NB4 (cell line): ENCODE results near the gene EPHA10.

Experiments
- DNase-seq: peaks from one replicate; pipeline ENCODE4 v3.0.0; 2010; ENCODE audit warnings: low read depth
- H3K4me3 ChIP-seq: one replicate; pipeline ENCODE4 v1.5.1; 2011; ENCODE audit warnings: mild to moderate bottlenecking, low read depth, low read length, moderate library complexity
- MYC ChIP-seq: IDR thresholded peaks from 2 replicates; pipeline ENCODE4 v1.6.1; 2011; ENCODE audit warnings: low read depth, low read length
- POLR2A ChIP-seq: IDR thresholded peaks from 2 replicates; pipeline ENCODE4 v1.6.1; 2011; ENCODE audit warnings: mild to moderate bottlenecking; ENCODE audit not compliant: insufficient read length; ENCODE audit errors: extremely low read depth
- TF ChIP-seq, protein P1 (sequence below): IDR thresholded peaks from 2 replicates; pipeline ENCODE4 v1.6.1; 2011; ENCODE audit warnings: low read depth, low read length
- TF ChIP-seq, protein P2 (sequence below): IDR thresholded peaks from one replicate; pipeline ENCODE4 v1.5.1; 2012; ENCODE audit warnings: low read depth, low read length

EPHA10 gene

DNA sequence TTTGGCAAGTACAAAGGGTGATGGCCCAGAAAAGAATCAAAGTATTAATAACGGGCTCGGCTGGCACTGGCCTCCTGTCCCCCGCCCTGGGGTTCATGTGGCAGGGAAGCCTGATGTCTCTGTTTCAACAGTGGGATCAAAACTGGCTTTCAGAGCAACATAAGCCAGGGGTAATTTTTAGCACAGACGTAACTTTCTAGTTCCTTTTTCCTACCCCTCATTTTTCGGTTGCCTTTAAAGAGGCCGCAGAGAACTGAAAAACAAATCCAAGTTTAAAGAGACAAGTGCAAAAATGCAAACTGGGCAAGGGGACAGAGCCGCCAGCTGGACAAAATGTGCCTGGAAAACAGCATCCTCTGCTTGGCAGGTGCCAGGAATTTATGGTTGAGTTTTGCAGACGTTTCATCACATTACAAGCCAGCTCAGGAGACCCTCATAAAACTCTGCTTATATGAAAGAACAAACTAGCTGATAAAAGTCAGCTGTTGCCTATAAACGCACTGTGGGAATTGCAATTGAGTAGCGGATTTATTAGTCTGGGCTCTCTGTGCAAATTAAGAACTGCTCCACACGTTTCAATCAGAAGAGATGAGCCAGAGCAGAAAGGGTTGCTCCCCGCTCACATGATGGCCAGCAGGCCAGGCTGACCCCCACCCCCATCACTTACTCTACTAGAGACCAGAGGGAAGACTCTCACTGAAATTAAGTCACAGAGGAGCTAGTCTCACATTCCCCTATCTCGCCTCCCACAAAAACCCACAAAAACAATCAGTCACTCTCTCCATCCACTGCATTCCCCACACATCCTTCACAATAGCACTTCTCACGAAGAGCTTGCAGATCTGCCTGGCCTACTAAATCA is 88.4 kb downstream of the EPHA10 start:
- no peak overlapping the region for H3K4me3 ChIP-seq
- no peak for TF ChIP-seq POLR2A
- TF ChIP-seq, protein P1, sequence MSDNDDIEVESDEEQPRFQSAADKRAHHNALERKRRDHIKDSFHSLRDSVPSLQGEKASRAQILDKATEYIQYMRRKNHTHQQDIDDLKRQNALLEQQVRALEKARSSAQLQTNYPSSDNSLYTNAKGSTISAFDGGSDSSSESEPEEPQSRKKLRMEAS = no peak
- no peak for TF ChIP-seq MYC
- TF ChIP-seq, protein P2, sequence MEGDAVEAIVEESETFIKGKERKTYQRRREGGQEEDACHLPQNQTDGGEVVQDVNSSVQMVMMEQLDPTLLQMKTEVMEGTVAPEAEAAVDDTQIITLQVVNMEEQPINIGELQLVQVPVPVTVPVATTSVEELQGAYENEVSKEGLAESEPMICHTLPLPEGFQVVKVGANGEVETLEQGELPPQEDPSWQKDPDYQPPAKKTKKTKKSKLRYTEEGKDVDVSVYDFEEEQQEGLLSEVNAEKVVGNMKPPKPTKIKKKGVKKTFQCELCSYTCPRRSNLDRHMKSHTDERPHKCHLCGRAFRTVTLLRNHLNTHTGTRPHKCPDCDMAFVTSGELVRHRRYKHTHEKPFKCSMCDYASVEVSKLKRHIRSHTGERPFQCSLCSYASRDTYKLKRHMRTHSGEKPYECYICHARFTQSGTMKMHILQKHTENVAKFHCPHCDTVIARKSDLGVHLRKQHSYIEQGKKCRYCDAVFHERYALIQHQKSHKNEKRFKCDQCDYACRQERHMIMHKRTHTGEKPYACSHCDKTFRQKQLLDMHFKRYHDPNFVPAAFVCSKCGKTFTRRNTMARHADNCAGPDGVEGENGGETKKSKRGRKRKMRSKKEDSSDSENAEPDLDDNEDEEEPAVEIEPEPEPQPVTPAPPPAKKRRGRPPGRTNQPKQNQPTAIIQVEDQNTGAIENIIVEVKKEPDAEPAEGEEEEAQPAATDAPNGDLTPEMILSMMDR = no peak
- no peak for DNase-seq

DNA sequence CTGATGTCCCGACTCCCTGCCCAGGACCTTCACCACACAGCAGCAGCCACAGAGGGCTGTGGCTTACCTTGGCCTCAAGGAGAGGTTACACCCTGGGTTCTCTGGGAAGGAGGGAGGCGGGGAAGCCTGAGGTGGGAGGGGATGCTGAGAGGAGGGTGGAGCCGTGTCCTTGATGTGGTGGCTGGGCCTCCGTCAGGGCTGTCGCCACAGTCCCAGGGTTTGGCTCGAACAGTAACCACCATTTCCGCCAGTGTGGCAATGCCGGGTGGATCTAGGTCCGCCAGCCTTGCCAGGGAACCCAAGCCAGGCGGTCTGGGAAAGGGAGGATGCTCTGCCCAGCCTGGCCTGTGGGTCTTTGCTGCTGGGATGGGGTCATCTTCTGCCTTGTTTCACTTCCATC is 91.0 kb downstream of the EPHA10 start:
- TF ChIP-seq MYC (no peak), POLR2A (no peak)
- TF ChIP-seq, protein P1 = no peak
- TF ChIP-seq, protein P2 = no peak
- H3K4me3 ChIP-seq = no peak overlapping the region
- DNase-seq = no peak

DNA sequence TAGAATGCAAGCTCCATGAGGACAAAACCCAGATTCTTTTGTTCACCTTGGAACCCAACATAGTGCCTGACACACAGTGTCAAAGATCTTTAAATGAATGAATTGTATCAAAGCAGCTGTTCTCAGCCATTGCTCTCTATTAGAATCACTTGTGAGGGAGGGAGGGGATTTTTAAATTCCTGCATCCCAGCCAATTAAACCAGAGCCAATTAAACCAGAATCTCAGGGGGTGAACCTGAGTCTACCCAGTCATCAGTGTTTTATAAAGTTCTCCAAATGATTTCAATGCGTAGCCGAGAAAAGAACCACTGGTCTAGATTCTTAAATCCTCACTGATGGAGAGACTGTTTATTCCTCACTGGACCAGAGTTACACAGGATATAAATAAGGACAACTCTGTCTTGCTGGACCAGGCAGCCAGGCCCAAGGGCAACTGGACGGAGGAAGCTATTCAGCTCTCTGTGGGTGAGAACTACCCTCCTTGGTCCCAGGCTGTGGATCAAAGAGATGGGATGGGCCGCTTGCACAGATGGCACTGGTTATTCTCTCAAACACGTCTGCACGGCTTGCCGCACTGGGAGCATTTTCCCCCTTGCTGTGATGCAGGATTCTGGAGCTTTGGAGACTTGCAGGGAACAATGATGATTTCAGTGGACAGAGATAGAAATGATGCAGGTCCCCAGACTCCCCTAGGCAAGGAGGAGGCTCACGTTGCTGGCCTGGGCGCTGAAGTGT is 92.6 kb downstream of the EPHA10 start:
- H3K4me3 ChIP-seq = no peak overlapping the region
- TF ChIP-seq, protein P2 = no peak
- TF ChIP-seq POLR2A = no peak
- TF ChIP-seq MYC = no peak
- TF ChIP-seq, protein P1 = no peak

DNA sequence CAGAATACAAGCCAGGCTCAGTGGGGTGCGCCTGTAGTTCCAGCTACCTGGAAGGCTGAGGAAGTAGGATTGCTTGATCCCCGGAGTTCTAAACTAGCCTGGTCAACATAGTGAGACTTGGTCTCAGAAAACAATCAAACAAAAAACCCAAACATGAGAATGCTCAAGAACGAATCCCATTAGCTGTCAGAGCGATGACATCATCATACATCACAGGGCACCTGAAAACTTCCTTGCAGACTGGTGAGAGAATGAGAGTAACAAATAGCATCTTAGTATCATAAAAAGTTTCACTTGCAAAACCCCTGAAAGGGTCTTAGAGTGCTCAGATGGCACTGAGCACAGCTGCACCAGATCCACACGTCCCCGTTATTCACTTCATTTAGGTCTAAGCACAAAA is 93.7 kb downstream of the EPHA10 start:
- DNase-seq = no peak
- no peak overlapping the region for H3K4me3 ChIP-seq
- TF ChIP-seq MYC (no peak), POLR2A (no peak)
- TF ChIP-seq, protein P2 = no peak
- TF ChIP-seq, protein P1 = no peak

More for the DNA sequence above, 92.6 kb downstream of the EPHA10 start:
- DNase-seq = no peak

DNA sequence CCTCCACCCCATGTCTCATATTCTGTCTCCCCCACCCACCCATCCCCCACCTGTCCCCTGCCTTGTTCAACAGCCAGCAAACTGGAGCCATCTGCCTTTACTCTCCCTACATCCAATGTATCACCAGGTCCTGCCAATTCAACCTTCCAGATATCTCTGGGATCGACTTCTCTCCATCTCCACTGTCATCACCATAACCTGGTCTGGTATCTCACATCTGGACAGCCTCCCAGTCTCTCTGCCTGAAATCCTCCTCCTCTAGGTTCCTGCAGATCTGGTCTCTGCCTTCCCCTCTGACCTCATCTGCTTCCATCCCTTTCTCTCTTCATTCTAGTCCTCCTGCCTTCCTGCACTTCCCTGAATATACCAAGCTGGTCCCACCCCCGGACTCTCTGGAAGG is 94.8 kb downstream of the EPHA10 start:
- DNase-seq = no peak
- TF ChIP-seq, protein P2 = no peak
- TF ChIP-seq MYC (no peak), POLR2A (no peak)
- TF ChIP-seq, protein P1 = no peak
- no peak overlapping the region for H3K4me3 ChIP-seq
